GM06990 (cell line): ENCODE data around the gene SCAPER.
A peak's percentile ranks its signal among the peaks of the same experiment; 100 is the strongest.

ENCODE experiments used
- DNase-seq: peaks from one replicate; pipeline ENCODE4 v3.0.0-alpha.2; 2011; ENCODE audit not compliant: insufficient read length; ENCODE audit errors: extremely low read depth
- H3K27me3 ChIP-seq: replicated peaks from 2 replicates; pipeline ENCODE4 v1.6.0; 2011; ENCODE audit warnings: low read length; ENCODE audit not compliant: control insufficient read depth, insufficient read depth
- H3K36me3 ChIP-seq: 2 replicates; pipeline ENCODE4 v1.5.1; 2011; ENCODE audit warnings: low read length; ENCODE audit not compliant: control insufficient read depth, insufficient read depth
- H3K4me3 ChIP-seq: replicated peaks from 2 replicates; pipeline ENCODE4 v1.5.1; 2011; ENCODE audit warnings: low read depth, mild to moderate bottlenecking, control low read depth, low read length
- CTCF ChIP-seq: IDR thresholded peaks from 2 replicates; pipeline ENCODE4 v1.5.1; 2011; ENCODE audit warnings: low read length, control low read depth, mild to moderate bottlenecking, inconsistent platforms; ENCODE audit not compliant: insufficient read depth, poor library complexity, severe bottlenecking

Gene SCAPER

GRCh38 chr15:76928201-76928600 lies 23.1 kb upstream of the SCAPER start:
- TF ChIP-seq CTCF = no peak
- DNase-seq = no peak
- H3K27me3 ChIP-seq = no peaks in the 10 kb centered on the region
- H3K4me3 ChIP-seq = no peak overlapping the region
- no peaks in the 10 kb centered on the region for H3K36me3 ChIP-seq

- no peak for DNase-seq
- no peaks in the 10 kb centered on the region for H3K36me3 ChIP-seq
- H3K4me3 ChIP-seq = no peak overlapping the region
- H3K27me3 ChIP-seq = 0 out of 2 replicates have a peak, but pooled peaks cover 1% of the 10 kb centered on the region
- TF ChIP-seq CTCF = no peak
Observed at GRCh38 chr15:76916369-76916768, 11.2 kb upstream of the SCAPER start.

- TF ChIP-seq CTCF = no peak
- DNase-seq = no peak
- H3K27me3 ChIP-seq = no peaks in the 10 kb centered on the region
- H3K4me3 ChIP-seq = no peak overlapping the region
- H3K36me3 ChIP-seq = no peaks in the 10 kb centered on the region
Observed at GRCh38 chr15:76913737-76914136, 8.6 kb upstream of the SCAPER start.

DNA sequence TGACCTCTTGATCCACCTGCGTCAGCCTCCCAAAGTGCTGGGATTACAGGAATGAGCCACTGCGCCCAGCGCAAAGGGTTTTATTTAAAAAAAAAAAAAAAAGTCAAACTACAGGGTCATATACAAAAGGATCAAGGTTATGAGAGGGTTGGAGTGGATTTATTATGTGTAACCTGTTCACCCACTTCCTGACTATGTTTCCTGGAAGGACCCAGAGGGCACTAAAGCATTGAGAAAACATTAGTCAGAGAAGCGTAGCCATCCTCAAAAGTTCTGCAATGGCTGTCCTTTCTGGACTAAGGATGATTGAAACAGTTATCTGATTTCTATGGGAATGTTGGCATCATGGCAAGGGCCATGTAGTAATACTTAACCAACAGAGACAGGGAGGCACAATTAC lies 7.3 kb upstream of the SCAPER start:
- no peak overlapping the region for H3K4me3 ChIP-seq
- no peak for DNase-seq
- TF ChIP-seq CTCF = no peak
- H3K36me3 ChIP-seq = no peaks in the 10 kb centered on the region
- no peaks in the 10 kb centered on the region for H3K27me3 ChIP-seq

DNA sequence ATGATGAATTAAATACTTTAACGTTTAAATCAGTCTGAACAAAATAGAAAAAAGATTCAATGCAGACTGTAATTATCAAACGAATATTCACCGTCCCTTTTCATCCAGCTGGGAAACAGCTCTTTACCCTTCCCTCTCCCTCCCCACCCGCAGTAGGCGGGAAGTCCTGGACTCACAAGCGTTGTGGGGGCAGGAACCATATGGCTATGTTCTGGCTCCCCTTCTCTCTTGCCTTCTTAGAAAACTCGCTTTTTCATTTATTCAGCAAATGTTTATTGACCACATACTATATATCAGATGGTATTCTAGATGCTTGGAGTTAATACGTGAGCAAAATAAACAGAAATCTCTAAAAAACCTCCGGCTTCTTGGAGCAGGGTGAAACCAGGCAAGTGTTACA lies 715 bp upstream of the SCAPER start:
- no peak overlapping the region; the same call in 1 of the 2 replicates for H3K4me3 ChIP-seq
- DNase-seq = no peak
- TF ChIP-seq CTCF = no peak
- H3K36me3 ChIP-seq = no peaks in the 10 kb centered on the region
- H3K27me3 ChIP-seq = no peaks in the 10 kb centered on the region

GRCh38 chr15:76904461-76905012 lies 603 bp downstream of the SCAPER start:
- TF ChIP-seq CTCF = no peak
- Histone ChIP-seq H3K36me3 (no peaks in the 10 kb centered on the region), H3K4me3 (peak overlapping the region; percentile 78), H3K27me3 (no peaks in the 10 kb centered on the region)
- peak; percentile 29 for DNase-seq
